Ovary (tissue), 9 donors: Measurements from ENCODE around the gene AP1B1. TPM values are rescaled to one million over a fixed set of nuclear protein-coding genes. Genes with fewer than 3 reads are reported as not detected.

Source experiments
- DNase-seq, 5 donors: peaks; one replicate each; pipeline ENCODE4 v3.0.0-alpha.2; 2019 to 2020
- H3K27ac ChIP-seq, 2 donors: fragments of 200-600 bp; one replicate each; pipeline versions ENCODE4 v1.5.1 to v1.8.0; 2019 to 2022
- H3K27me3 ChIP-seq: fragments of 200-600 bp; one replicate; pipeline ENCODE4 v1.8.0; 2022
- H3K36me3 ChIP-seq: fragments of 200-600 bp; sonication (generic); one replicate; pipeline ENCODE4 v1.5.1; 2019
- H3K4me1 ChIP-seq: one replicate; pipeline ENCODE4 v1.8.1; 2013; ENCODE audit warnings: mild to moderate bottlenecking, moderate library complexity; ENCODE audit not compliant: insufficient read depth
- H3K4me3 ChIP-seq: fragments of 200-600 bp; sonication (generic); one replicate; pipeline ENCODE4 v1.5.1; 2017
- H3K9me3 ChIP-seq, 2 donors: fragments of 200-600 bp in 1 of 2; sonication (generic) in 1 of 2; one replicate each; pipeline versions ENCODE4 v1.5.1 to v1.8.1; 2013 to 2019; ENCODE audit warnings: mild to moderate bottlenecking in 1 of 2, moderate library complexity in 1 of 2
- CTCF ChIP-seq, 3 donors: fragments of 450-650 bp in 2 of 3; fragments of 200-600 bp in 1 of 3; IDR thresholded peaks; one replicate each; pipeline versions ENCODE4 v1.5.1 to v1.8.0; 2016 to 2022; ENCODE audit warnings: antibody characterized with exemption in 3 of 3, mild to moderate bottlenecking in 1 of 3
- EP300 ChIP-seq: sonication (generic); formaldehyde crosslinking; IDR thresholded peaks from one replicate; pipeline ENCODE4 v1.6.1; 2017; ENCODE audit warnings: antibody characterized with exemption
- POLR2A ChIP-seq: fragments of 450-650 bp; IDR thresholded peaks from one replicate; pipeline ENCODE4 v1.6.1; 2017; ENCODE audit warnings: antibody characterized with exemption, mild to moderate bottlenecking, moderate library complexity
- WGBS, 3 donors: extraction: QIAGEN DNeasy Blood & Tissue Kit in 1 of 3; methylation state at CpG; one replicate each; pipeline versions ENCODE4 v1.1.5 to v1.1.7; 2013 to 2017; 5-methylcytosine and 5-hydroxymethylcytosine counted together
- intact Hi-C, 4 donors: fragments of 100-400 bp; cut with DNase I; formaldehyde crosslinking; loops; one replicate each; pipeline versions ENCODE4 v1.11.0 to v1.15.1; 2022 to 2023
- polyA plus RNA-seq, 2 donors: library from polyadenylated mRNA; stranded (reverse); fragments of 200-250 nt in 1 of 2; fragments of 350-450 nt in 1 of 2; fragmentation: Illumina TruSeq in 1 of 2; extraction: RNeasy Lipid Tissue Mini Kit (QIAGEN cat#74804) in 1 of 2; gene quantifications; one replicate each; pipeline ENCODE4 v1.2.3, GENCODE V29; 2013 to 2014
- total RNA-seq, 7 donors: library from RNA; depleted of rRNA in 2 of 7; stranded (reverse); fragments of >200 nt in 2 of 7; fragmentation: NEBNext Ultra II Directional in 3 of 7; extraction: Animal tissue kit (Norgen Biotek cat#: 25700) in 3 of 7; gene quantifications; one replicate each; pipeline versions ENCODE4 v1.1.0 to v1.2.4, GENCODE V29; 2016 to 2023
- donor health status: DM: no; HTN: no; CAD: no; lungs with moderate emphysema.
- donor health status: DM: no; HTN: no; CAD: no.
- donor health status: Bipolar disorder and iron deficiency.
- donor health status: DM: yes; HTN: yes; CAD: no.
- donor health status: DM: no; HTN: no; CAD: no.
- donor health status: DM: yes; HTN: yes; CAD: no.

Gene AP1B1
- total and polyA plus RNA-seq, 9 donors = 17.7 to 54.0 (median 36.8) TPM

GRCh38 chr22:29390270-29390669 lies 1.9 kb upstream of the AP1B1 start:
- WGBS, 3 donors = 91 to 95% (median 92%) methylated on average over 6 of the region's 6 CpGs
- intact Hi-C loops = loop anchor here in 2 of 4 donors (10.0 kb wide), 2 partner anchors 125 to 135 kb away; no protein-coding TSS in a partner anchor
- TF ChIP-seq EP300 (no peak), POLR2A (no peak), CTCF (IDR thresholded peaks at IDR 0.05) (no peak)
- Histone ChIP-seq H3K9me3 (no peaks in the 10 kb centered on the region), H3K27ac (no peak overlapping the region), H3K36me3 (no peaks in the 10 kb centered on the region), H3K4me3 (no peak overlapping the region), H3K27me3 (no peaks in the 10 kb centered on the region), H3K4me1 (peaks cover 6% of the 10 kb centered on the region)
- no peak for DNase-seq

DNA sequence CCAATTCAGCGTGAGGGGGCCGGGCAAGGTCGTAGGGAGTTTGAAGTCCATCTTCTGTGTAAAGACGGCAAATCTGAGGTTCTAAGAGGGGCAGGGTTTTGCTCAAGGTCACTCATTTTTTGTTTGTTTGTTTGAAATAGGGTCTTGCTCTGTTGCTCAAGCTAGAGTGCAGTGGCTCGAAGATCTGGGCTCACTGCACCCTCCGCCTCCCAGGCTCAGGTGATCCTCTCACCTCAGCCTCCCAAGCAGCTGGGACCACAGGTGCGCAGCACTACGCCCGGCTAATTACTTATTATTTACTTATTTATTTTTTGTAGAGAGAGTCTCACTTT lies 355 bp upstream of the AP1B1 start:
- DNase-seq = no peak
- Histone ChIP-seq H3K27me3 (no peaks in the 10 kb centered on the region), H3K27ac (peak overlapping the region; percentile 49 to 64), H3K36me3 (no peaks in the 10 kb centered on the region), H3K4me1 (peaks cover 6% of the 10 kb centered on the region), H3K4me3 (peak overlapping the region; percentile 71), H3K9me3 (no peaks in the 10 kb centered on the region)
- intact Hi-C loops = no loop called here
- WGBS, 3 donors = 1 to 6% (median 1%) methylated on average over 9 of the region's 9 CpGs
- TF ChIP-seq EP300 (no peak), POLR2A (no peak), CTCF (IDR thresholded peaks at IDR 0.05) (no peak)

DNA sequence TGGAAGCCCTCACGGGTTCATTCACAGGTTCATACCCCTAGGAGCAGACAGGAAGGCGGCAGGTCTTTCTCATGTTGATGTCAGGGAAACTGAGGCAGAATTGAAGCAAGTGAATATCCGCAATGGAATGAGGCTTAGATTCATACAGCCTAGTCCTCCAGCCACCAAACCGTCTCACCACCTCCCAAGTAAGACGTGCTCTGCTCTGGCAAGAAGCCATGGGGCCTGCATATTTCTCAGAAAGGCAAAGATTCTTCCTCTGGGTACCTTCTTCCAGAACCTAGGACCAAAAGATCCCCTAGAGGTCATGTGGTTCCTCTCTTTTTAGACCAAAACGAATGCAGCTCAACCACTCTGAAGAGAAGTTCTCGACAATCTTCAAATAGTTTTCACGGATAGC lies 1.7 kb downstream of the AP1B1 start:
- 67 to 70% (median 67%) methylated on average over 8 of the region's 8 CpGs for WGBS, 3 donors
- peaks cover 6% of the 10 kb centered on the region for H3K4me1 ChIP-seq
- no peak for DNase-seq
- no peak overlapping the region for H3K4me3 ChIP-seq
- no peak for TF ChIP-seq EP300
- no peak for TF ChIP-seq CTCF (IDR thresholded peaks at IDR 0.05)
- no peak for TF ChIP-seq POLR2A
- intact Hi-C loops = no loop called here
- H3K36me3 ChIP-seq = no peaks in the 10 kb centered on the region
- H3K9me3 ChIP-seq = no peaks in the 10 kb centered on the region
- H3K27me3 ChIP-seq = no peaks in the 10 kb centered on the region
- no peak overlapping the region for H3K27ac ChIP-seq

DNA sequence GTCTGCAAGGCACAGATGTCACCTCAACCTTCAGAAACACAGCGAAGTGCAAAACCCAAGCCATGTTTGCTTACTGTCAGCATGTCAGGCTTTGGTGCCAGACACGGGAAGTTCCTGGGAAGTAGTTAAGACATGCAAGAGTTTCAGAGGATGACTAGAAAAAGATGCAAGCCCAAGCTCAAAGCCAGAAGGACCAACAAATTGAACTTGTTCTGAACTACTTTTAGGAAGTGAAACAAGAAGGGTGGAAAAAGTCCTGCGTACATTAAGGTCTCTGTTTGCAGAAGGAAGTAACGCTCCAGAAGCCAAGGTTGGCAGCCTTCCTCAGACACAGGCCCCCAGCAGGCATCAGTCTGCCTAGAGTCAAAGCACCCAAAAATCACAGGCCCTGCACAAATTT lies 2.6 kb downstream of the AP1B1 start:
- 39 to 46% (median 45%) methylated on average over 4 of the region's 4 CpGs for WGBS, 3 donors
- intact Hi-C loops = no loop called here
- no peaks in the 10 kb centered on the region for H3K9me3 ChIP-seq
- H3K27me3 ChIP-seq = no peaks in the 10 kb centered on the region
- no peak overlapping the region for H3K4me3 ChIP-seq
- no peaks in the 10 kb centered on the region for H3K36me3 ChIP-seq
- no peak for TF ChIP-seq POLR2A
- H3K27ac ChIP-seq = no peak overlapping the region
- peaks cover 6% of the 10 kb centered on the region for H3K4me1 ChIP-seq
- no peak for DNase-seq

GRCh38 chr22:29385151-29385704 lies 3.1 kb downstream of the AP1B1 start:
- WGBS, 3 donors = 62 to 76% (median 71%) methylated on average over 3 of the region's 3 CpGs
- intact Hi-C loops = no loop called here
- H3K36me3 ChIP-seq = no peaks in the 10 kb centered on the region
- H3K9me3 ChIP-seq = no peaks in the 10 kb centered on the region
- no peaks in the 10 kb centered on the region for H3K27me3 ChIP-seq
- no peak overlapping the region for H3K4me3 ChIP-seq
- H3K4me1 ChIP-seq = peaks cover 6% of the 10 kb centered on the region
- no peak overlapping the region for H3K27ac ChIP-seq
- TF ChIP-seq CTCF (IDR thresholded peaks at IDR 0.05) (no peak), EP300 (no peak), POLR2A (no peak)
- no peak for DNase-seq
